ENCODE results near the gene NCBP3.

The NCBP3 gene

GRCh38 chr17:3894188-3894587 lies 48.1 kb upstream of the NCBP3 start:
- Histone ChIP-seq H3K9ac (ENCODE audit: low read depth, low read length, poor library complexity) (no peak overlapping the region), H3K4me2 (ENCODE audit: insufficient read depth, low read length, poor library complexity, severe bottlenecking) (no peak overlapping the region), H2BK5ac (ENCODE audit: low read length) (no peak overlapping the region), H2BK15ac (ENCODE audit: low read length) (peak overlapping the region; percentile 13), H3K36me3 (replicated peaks in 1 of 2; ENCODE audit: control insufficient read depth in 2 of 2, insufficient read depth in 2 of 2, low read length in 2 of 2) (no peaks in the 10 kb centered on the region), H3K4me3 (ENCODE audit: low read length in 2 of 2) (no peak overlapping the region), H2AFZ (ENCODE audit: low read length) (no peak overlapping the region), H2BK12ac (ENCODE audit: low read length) (no peak overlapping the region), H3K4ac (ENCODE audit: low read length) (no peak overlapping the region), H3K23ac (ENCODE audit: low read depth, low read length, poor library complexity) (no peak overlapping the region), H3K27me3 (ENCODE audit: control insufficient read depth in 3 of 3, insufficient read depth in 3 of 3, low read depth in 1 of 3, low read length in 3 of 3) (peaks cover 0 to 35% (median 3%) of the 10 kb centered on the region in 3 experiments), H3K9me3 (replicated peaks in 1 of 2; ENCODE audit: control insufficient read depth in 2 of 2, insufficient read depth in 1 of 2, low read depth in 1 of 2, low read length in 2 of 2) (no peaks in the 10 kb centered on the region), H3K18ac (ENCODE audit: low read length) (no peak overlapping the region), H4K91ac (ENCODE audit: low read depth, low read length, poor library complexity) (no peak overlapping the region), H3K14ac (ENCODE audit: low read length) (no peak overlapping the region), H2AK5ac (ENCODE audit: low read depth, low read length) (no peak overlapping the region), H3K79me1 (ENCODE audit: low read depth, low read length) (no peaks in the 10 kb centered on the region), H2BK120ac (ENCODE audit: low read depth, low read length) (no peak overlapping the region), H3K4me1 (ENCODE audit: control insufficient read depth in 2 of 2, insufficient read depth in 1 of 2, low read depth in 1 of 2, low read length in 2 of 2) (peaks cover 17 to 19% of the 10 kb centered on the region in 2 donors), H3K27ac (replicated peaks; ENCODE audit: low read length) (no peak overlapping the region), H4K8ac (ENCODE audit: low read depth, low read length) (no peak overlapping the region)
- WGBS, 2 donors (ENCODE audit: extremely low coverage in 2 of 2, insufficient read length in 2 of 2, insufficient replicate concordance in 1 of 2) = no CpG with 5 or more reads among the region's 5 CpGs
- no peak for DNase-seq (ENCODE audit: low spot score)

- Histone ChIP-seq H2BK5ac (ENCODE audit: low read length) (peak overlapping the region; percentile 2), H3K79me1 (ENCODE audit: low read depth, low read length) (no peaks in the 10 kb centered on the region), H4K8ac (ENCODE audit: low read depth, low read length) (no peak overlapping the region), H3K27me3 (ENCODE audit: control insufficient read depth in 3 of 3, insufficient read depth in 3 of 3, low read depth in 1 of 3, low read length in 3 of 3) (peaks cover 0 to 39% (median 3%) of the 10 kb centered on the region in 3 experiments), H3K23ac (ENCODE audit: low read depth, low read length, poor library complexity) (peak overlapping the region; percentile 82), H3K4me1 (ENCODE audit: control insufficient read depth in 2 of 2, insufficient read depth in 1 of 2, low read depth in 1 of 2, low read length in 2 of 2) (peaks cover 17 to 20% of the 10 kb centered on the region in 2 donors), H3K18ac (ENCODE audit: low read length) (peak overlapping the region; percentile 98), H2BK12ac (ENCODE audit: low read length) (peak overlapping the region; percentile 87), H3K36me3 (replicated peaks in 1 of 2; ENCODE audit: control insufficient read depth in 2 of 2, insufficient read depth in 2 of 2, low read length in 2 of 2) (no peaks in the 10 kb centered on the region), H2BK120ac (ENCODE audit: low read depth, low read length) (peak overlapping the region; percentile 66), H2BK15ac (ENCODE audit: low read length) (peak overlapping the region; percentile 99), H3K4ac (ENCODE audit: low read length) (no peak overlapping the region), H2AK5ac (ENCODE audit: low read depth, low read length) (peak overlapping the region; percentile 25), H3K9me3 (replicated peaks in 1 of 2; ENCODE audit: control insufficient read depth in 2 of 2, insufficient read depth in 1 of 2, low read depth in 1 of 2, low read length in 2 of 2) (no peaks in the 10 kb centered on the region), H4K91ac (ENCODE audit: low read depth, low read length, poor library complexity) (no peak overlapping the region), H3K4me2 (ENCODE audit: insufficient read depth, low read length, poor library complexity, severe bottlenecking) (peak overlapping the region; percentile 75), H3K4me3 (ENCODE audit: low read length in 2 of 2) (peak overlapping the region; percentile 60 to 88), H3K9ac (ENCODE audit: low read depth, low read length, poor library complexity) (peak overlapping the region; percentile 51), H2AFZ (ENCODE audit: low read length) (peak overlapping the region; percentile 99), H3K27ac (replicated peaks; ENCODE audit: low read length) (peak overlapping the region; percentile 59), H3K14ac (ENCODE audit: low read length) (no peak overlapping the region)
- DNase-seq (ENCODE audit: low spot score) = no peak
- no CpG with 5 or more reads among the region's 7 CpGs for WGBS, 2 donors (ENCODE audit: extremely low coverage in 2 of 2, insufficient read length in 2 of 2, insufficient replicate concordance in 1 of 2)
Observed at GRCh38 chr17:3893720-3894116, 47.7 kb upstream of the NCBP3 start.

- H2BK15ac ChIP-seq (ENCODE audit: low read length) = peak within 1 kb of the TSS; percentile 99
- H3K9me3 ChIP-seq (replicated peaks in 1 of 2; ENCODE audit: control insufficient read depth in 2 of 2, insufficient read depth in 1 of 2, low read depth in 1 of 2, low read length in 2 of 2) = no peaks in the 10 kb centered on the region
- peak within 1 kb of the TSS; percentile 66 for H2BK120ac ChIP-seq (ENCODE audit: low read depth, low read length)
- WGBS, 2 donors (ENCODE audit: extremely low coverage in 2 of 2, insufficient read length in 2 of 2, insufficient replicate concordance in 1 of 2) = no CpG with 5 or more reads among the region's 75 CpGs
- peaks cover 16 to 23% of the 10 kb centered on the region in 2 donors for H3K4me1 ChIP-seq (ENCODE audit: control insufficient read depth in 2 of 2, insufficient read depth in 1 of 2, low read depth in 1 of 2, low read length in 2 of 2)
- peak within 1 kb of the TSS; percentile 72 for H4K8ac ChIP-seq (ENCODE audit: low read depth, low read length)
- H2AFZ ChIP-seq (ENCODE audit: low read length) = peak within 1 kb of the TSS; percentile 99
- peak within 1 kb of the TSS; percentile 82 for H3K23ac ChIP-seq (ENCODE audit: low read depth, low read length, poor library complexity)
- H4K91ac ChIP-seq (ENCODE audit: low read depth, low read length, poor library complexity) = no peak within 1 kb of the TSS
- H3K27me3 ChIP-seq (ENCODE audit: control insufficient read depth in 3 of 3, insufficient read depth in 3 of 3, low read depth in 1 of 3, low read length in 3 of 3) = peaks cover 0 to 45% (median 3%) of the 10 kb centered on the region in 3 experiments
- peak within 1 kb of the TSS; percentile 60 to 89 for H3K4me3 ChIP-seq (ENCODE audit: low read length in 2 of 2)
- peak within 1 kb of the TSS; percentile 92 for H3K9ac ChIP-seq (ENCODE audit: low read depth, low read length, poor library complexity)
- peak; percentile 88 for DNase-seq (ENCODE audit: low spot score)
- peak within 1 kb of the TSS; percentile 98 for H3K4me2 ChIP-seq (ENCODE audit: insufficient read depth, low read length, poor library complexity, severe bottlenecking)
- no peaks in the 10 kb centered on the region for H3K79me1 ChIP-seq (ENCODE audit: low read depth, low read length)
- H2BK12ac ChIP-seq (ENCODE audit: low read length) = peak within 1 kb of the TSS; percentile 87
- peak within 1 kb of the TSS; percentile 49 for H3K14ac ChIP-seq (ENCODE audit: low read length)
- peak within 1 kb of the TSS; percentile 59 for H3K27ac ChIP-seq (replicated peaks; ENCODE audit: low read length)
- peak within 1 kb of the TSS; percentile 43 for H2BK5ac ChIP-seq (ENCODE audit: low read length)
- no peak within 1 kb of the TSS for H3K4ac ChIP-seq (ENCODE audit: low read length)
- H2AK5ac ChIP-seq (ENCODE audit: low read depth, low read length) = peak within 1 kb of the TSS; percentile 25
- no peaks in the 10 kb centered on the region for H3K36me3 ChIP-seq (replicated peaks in 1 of 2; ENCODE audit: control insufficient read depth in 2 of 2, insufficient read depth in 2 of 2, low read length in 2 of 2)
- peak within 1 kb of the TSS; percentile 98 for H3K18ac ChIP-seq (ENCODE audit: low read length)
Observed at GRCh38 chr17:3893003-3893719, 47.1 kb upstream of the NCBP3 start, which contains the start of gene CAMKK1. CAMKK1 (minus strand) TSS chr17:3893053; CDS start chr17:3885687, 7,366 bp downstream.
